ENCODE results near the gene ATG16L2. TPM values are rescaled to one million over a fixed set of nuclear protein-coding genes. Genes with fewer than 3 reads are reported as not detected.
"Not testable (repeated sequence)": the region's sequence is repeated elsewhere in the genome, so short reads cannot be mapped to it uniquely, and the experiment has no call there.

The ATG16L2 gene
- total RNA-seq, 1 donor from 2014 or later: 71.1 TPM

- Mint-ChIP-seq H3K27me3 (ENCODE audit: insufficient read depth) (no peaks in the 10 kb centered on the region), H3K36me3 (ENCODE audit: low read depth) (no peaks in the 10 kb centered on the region), H3K4me3 (peak within 1 kb of the TSS; percentile 93), H3K27ac (peak within 1 kb of the TSS; percentile 99), H3K9me3 (no peaks in the 10 kb centered on the region), H3K4me1 (ENCODE audit: low read depth) (peaks cover 35% of the 10 kb centered on the region)
- intact Hi-C loops (cut with micrococcal nuclease): loop anchor here (1.0 to 5.0 kb wide), 8 partner anchors 11 to 968 kb away; partner anchors contain the start of genes ARAP1, INPPL1 and RAB6A
- peak; percentile 93 for DNase-seq (ENCODE audit: low spot score)
Observed at GRCh38 chr11:72793425-72794367, 20.5 kb upstream of the ATG16L2 start, which contains the start of gene STARD10. Gene STARD10 (minus strand): TSS chr11:72794047. CDS start chr11:72781181, 12,866 bp downstream.

GRCh38 chr11:72798361-72798760 is 15.8 kb upstream of the ATG16L2 start:
- Mint-ChIP-seq H3K27ac (peak overlapping the region; percentile 51), H3K9me3 (no peaks in the 10 kb centered on the region), H3K27me3 (ENCODE audit: insufficient read depth) (no peaks in the 10 kb centered on the region), H3K4me3 (no peak overlapping the region), H3K4me1 (ENCODE audit: low read depth) (peaks cover 22% of the 10 kb centered on the region), H3K36me3 (ENCODE audit: low read depth) (no peaks in the 10 kb centered on the region)
- intact Hi-C loops (cut with micrococcal nuclease): no loop called here
- no peak for DNase-seq (ENCODE audit: low spot score)

- Mint-ChIP-seq H3K36me3 (ENCODE audit: low read depth) (peaks cover 2% of the 10 kb centered on the region), H3K4me3 (no peak overlapping the region), H3K9me3 (no peaks in the 10 kb centered on the region), H3K4me1 (ENCODE audit: low read depth) (peaks cover 12% of the 10 kb centered on the region), H3K27ac (no peak overlapping the region), H3K27me3 (ENCODE audit: insufficient read depth) (no peaks in the 10 kb centered on the region)
- intact Hi-C loops (cut with micrococcal nuclease): no loop called here
- DNase-seq (ENCODE audit: low spot score): no peak
Observed at GRCh38 chr11:72799441-72799840, 14.8 kb upstream of the ATG16L2 start.

- H3K27me3 Mint-ChIP-seq (ENCODE audit: insufficient read depth): no peaks in the 10 kb centered on the region
- DNase-seq (ENCODE audit: low spot score): no peak
- no peak overlapping the region for H3K27ac Mint-ChIP-seq
Observed at GRCh38 chr11:72802822-72803221, 11.4 kb upstream of the ATG16L2 start.

DNA sequence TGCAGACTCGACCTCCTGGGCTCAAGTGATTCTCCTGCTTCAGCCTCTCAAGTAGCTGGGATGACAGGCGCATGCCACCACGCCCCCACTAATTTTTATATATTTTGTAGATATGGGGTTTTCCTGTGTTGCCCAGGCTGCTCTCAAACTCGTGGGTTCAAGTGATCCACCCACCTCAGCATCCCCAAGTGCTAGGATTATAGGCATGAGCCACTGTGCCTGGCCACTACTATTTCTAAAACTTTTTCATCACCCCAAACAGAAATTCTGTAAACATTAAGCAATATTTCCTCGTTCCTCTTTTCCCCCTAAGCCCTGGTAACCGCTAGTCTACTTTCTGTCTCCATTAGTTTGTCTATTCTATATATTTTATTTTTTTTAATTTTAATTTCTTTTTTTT is 9.0 kb upstream of the ATG16L2 start:
- no peaks in the 10 kb centered on the region for H3K9me3 Mint-ChIP-seq
- H3K4me1 Mint-ChIP-seq (ENCODE audit: low read depth): peaks cover 6% of the 10 kb centered on the region
- H3K4me3 Mint-ChIP-seq: no peak overlapping the region
- intact Hi-C loops (cut with micrococcal nuclease): no loop called here
- peaks cover 18% of the 10 kb centered on the region for H3K36me3 Mint-ChIP-seq (ENCODE audit: low read depth)
- no peak overlapping the region for H3K27ac Mint-ChIP-seq
- no peaks in the 10 kb centered on the region for H3K27me3 Mint-ChIP-seq (ENCODE audit: insufficient read depth)
- no peak for DNase-seq (ENCODE audit: low spot score)

More at GRCh38 chr11:72802822-72803221, 11.4 kb upstream of the ATG16L2 start:
- H3K36me3 Mint-ChIP-seq (ENCODE audit: low read depth): peaks cover 4% of the 10 kb centered on the region
- no peak overlapping the region for H3K4me3 Mint-ChIP-seq
- no peaks in the 10 kb centered on the region for H3K9me3 Mint-ChIP-seq
- H3K4me1 Mint-ChIP-seq (ENCODE audit: low read depth): peaks cover 5% of the 10 kb centered on the region
- intact Hi-C loops (cut with micrococcal nuclease): no loop called here

- H3K4me3 Mint-ChIP-seq; intact Hi-C loops (cut with micrococcal nuclease); DNase-seq (ENCODE audit: low spot score); H3K27me3 Mint-ChIP-seq (ENCODE audit: insufficient read depth); H3K27ac Mint-ChIP-seq; H3K9me3 Mint-ChIP-seq: not testable (repeated sequence)
- Mint-ChIP-seq H3K4me1 (ENCODE audit: low read depth) (peaks cover 13% of the 10 kb centered on the region), H3K36me3 (ENCODE audit: low read depth) (peaks cover 25% of the 10 kb centered on the region)
Observed at GRCh38 chr11:72806378-72806777, 7.8 kb upstream of the ATG16L2 start.

DNA sequence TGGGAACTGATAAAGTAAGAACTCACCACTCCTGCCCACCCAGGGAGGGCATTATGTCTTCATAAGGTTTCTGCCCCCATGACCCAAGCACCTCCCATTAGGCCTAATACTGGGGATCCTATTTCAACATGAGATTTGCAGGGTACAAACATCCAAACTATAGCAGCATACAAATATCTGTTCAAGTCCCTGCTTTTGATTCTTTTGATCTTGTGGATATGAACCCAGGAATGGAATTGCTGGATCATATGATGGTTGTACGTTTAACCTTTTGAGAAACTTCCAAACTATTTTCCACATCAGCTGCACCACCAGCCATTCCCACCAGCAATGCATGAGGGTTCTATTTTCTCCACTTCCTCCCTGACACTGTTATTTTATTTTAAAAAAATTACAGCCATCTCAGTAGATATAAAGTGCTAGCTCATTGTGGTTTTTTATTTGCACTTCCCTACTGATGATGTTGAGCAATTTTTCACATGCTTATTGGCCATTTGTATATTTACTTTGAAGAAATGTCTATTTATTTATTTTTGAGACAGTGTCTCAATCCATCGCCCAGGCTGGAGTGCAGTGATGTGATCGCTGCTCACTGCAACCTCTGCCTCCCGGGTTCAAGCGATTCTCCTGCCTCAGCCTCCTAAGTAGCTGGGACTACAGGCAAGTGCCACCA is 7.1 kb upstream of the ATG16L2 start:
- no peak for DNase-seq (ENCODE audit: low spot score)
- no peak overlapping the region for H3K27ac Mint-ChIP-seq
- intact Hi-C loops (cut with micrococcal nuclease): no loop called here
- H3K4me3 Mint-ChIP-seq: no peak overlapping the region
- no peaks in the 10 kb centered on the region for H3K27me3 Mint-ChIP-seq (ENCODE audit: insufficient read depth)
- no peaks in the 10 kb centered on the region for H3K9me3 Mint-ChIP-seq
- peaks cover 18% of the 10 kb centered on the region for H3K4me1 Mint-ChIP-seq (ENCODE audit: low read depth)
- H3K36me3 Mint-ChIP-seq (ENCODE audit: low read depth): peaks cover 29% of the 10 kb centered on the region

DNA sequence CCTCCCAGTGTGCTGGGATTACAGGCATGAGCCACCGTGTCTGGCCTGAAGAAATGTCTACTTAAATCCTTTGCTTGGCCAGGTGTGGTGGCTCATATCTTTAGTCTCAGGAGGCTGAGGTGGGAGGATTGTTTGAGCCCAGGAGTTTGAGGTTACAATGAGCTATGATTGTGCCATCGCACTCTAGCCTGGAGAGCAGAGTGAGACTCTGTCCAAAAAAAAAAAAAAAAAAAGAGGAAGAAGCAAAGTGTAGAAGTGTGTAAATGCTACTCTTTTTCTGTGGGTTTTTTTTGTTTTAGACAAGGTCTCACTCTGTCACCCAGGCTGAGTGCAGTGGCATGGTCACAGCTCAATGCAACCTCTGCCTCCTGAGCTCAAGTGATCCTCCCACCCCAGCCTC is 6.4 kb upstream of the ATG16L2 start:
- DNase-seq (ENCODE audit: low spot score): no peak
- H3K4me3 Mint-ChIP-seq: no peak overlapping the region
- H3K27me3 Mint-ChIP-seq (ENCODE audit: insufficient read depth): no peaks in the 10 kb centered on the region
- peaks cover 33% of the 10 kb centered on the region for H3K36me3 Mint-ChIP-seq (ENCODE audit: low read depth)
- intact Hi-C loops (cut with micrococcal nuclease): no loop called here
- H3K4me1 Mint-ChIP-seq (ENCODE audit: low read depth): peaks cover 24% of the 10 kb centered on the region
- no peaks in the 10 kb centered on the region for H3K9me3 Mint-ChIP-seq
- no peak overlapping the region for H3K27ac Mint-ChIP-seq

DNA sequence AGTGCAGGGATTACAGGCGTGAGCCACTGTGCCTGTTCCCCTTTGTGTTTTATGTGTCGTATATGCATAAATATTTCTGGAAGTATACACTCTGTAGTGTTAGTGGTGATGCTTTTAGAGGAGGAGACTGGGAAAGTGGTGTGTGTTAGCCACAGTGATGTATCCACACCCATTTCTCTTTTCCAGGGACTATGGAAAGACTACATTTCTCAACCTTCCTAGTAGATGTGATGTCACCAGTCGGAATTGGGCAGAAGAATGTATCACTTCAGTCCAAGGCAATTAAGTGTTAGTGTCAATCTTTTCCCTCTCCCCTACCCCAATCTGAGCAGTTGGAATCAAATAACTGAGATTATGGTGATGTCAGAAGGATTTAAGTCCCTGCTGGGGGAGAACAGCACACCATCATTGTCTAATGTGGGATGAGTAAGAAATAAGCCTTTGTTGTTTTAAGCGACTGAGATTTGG is 5.8 kb upstream of the ATG16L2 start:
- Mint-ChIP-seq H3K27me3 (ENCODE audit: insufficient read depth) (no peaks in the 10 kb centered on the region), H3K4me1 (ENCODE audit: low read depth) (peaks cover 29% of the 10 kb centered on the region), H3K36me3 (ENCODE audit: low read depth) (peaks cover 38% of the 10 kb centered on the region), H3K4me3 (no peak overlapping the region), H3K9me3 (no peaks in the 10 kb centered on the region), H3K27ac (no peak overlapping the region)
- intact Hi-C loops (cut with micrococcal nuclease): no loop called here
- DNase-seq (ENCODE audit: low spot score): no peak

- peaks cover 40% of the 10 kb centered on the region for H3K36me3 Mint-ChIP-seq (ENCODE audit: low read depth)
- intact Hi-C loops (cut with micrococcal nuclease): loop anchor here (5.0 to 10.0 kb wide), 3 partner anchors 379 to 1781 kb away; partner anchors contain the start of genes CLPB, LAMTOR1, POLD3 and TOMT
- peak overlapping the region; percentile 40 for H3K27ac Mint-ChIP-seq
- H3K4me3 Mint-ChIP-seq: peak overlapping the region; percentile 84
- not testable (repeated sequence) for DNase-seq (ENCODE audit: low spot score); H3K27me3 Mint-ChIP-seq (ENCODE audit: insufficient read depth); H3K9me3 Mint-ChIP-seq
- H3K4me1 Mint-ChIP-seq (ENCODE audit: low read depth): peaks cover 41% of the 10 kb centered on the region
Observed at GRCh38 chr11:72811686-72812085, 2.5 kb upstream of the ATG16L2 start.

- Mint-ChIP-seq H3K27me3 (ENCODE audit: insufficient read depth) (no peaks in the 10 kb centered on the region), H3K36me3 (ENCODE audit: low read depth) (peaks cover 45% of the 10 kb centered on the region), H3K4me3 (peak overlapping the region; percentile 95), H3K27ac (peak overlapping the region; percentile 97), H3K9me3 (no peaks in the 10 kb centered on the region), H3K4me1 (ENCODE audit: low read depth) (peaks cover 44% of the 10 kb centered on the region)
- no peak for DNase-seq (ENCODE audit: low spot score)
- intact Hi-C loops (cut with micrococcal nuclease): loop anchor here (5.0 to 10.0 kb wide), 3 partner anchors 380 to 1780 kb away; partner anchors contain the start of genes CLPB, LAMTOR1, POLD3 and TOMT
Observed at GRCh38 chr11:72812604-72812966, 1.6 kb upstream of the ATG16L2 start.

GRCh38 chr11:72812967-72813739 is 1.1 kb upstream of the ATG16L2 start:
- Mint-ChIP-seq H3K27me3 (ENCODE audit: insufficient read depth) (no peaks in the 10 kb centered on the region), H3K4me3 (peak overlapping the region; percentile 95), H3K9me3 (no peaks in the 10 kb centered on the region), H3K27ac (peak overlapping the region; percentile 97), H3K4me1 (ENCODE audit: low read depth) (peaks cover 49% of the 10 kb centered on the region), H3K36me3 (ENCODE audit: low read depth) (peaks cover 48% of the 10 kb centered on the region)
- peak; percentile 61 for DNase-seq (ENCODE audit: low spot score)
- intact Hi-C loops (cut with micrococcal nuclease): loop anchor here (1.0 to 10.0 kb wide), 7 partner anchors 20 to 1779 kb away; partner anchors contain the start of genes CLPB, FCHSD2, LAMTOR1 and POLD3
